HepG2 (cell line): ENCODE data around the gene ADAD2. TPM values are rescaled to one million over a fixed set of nuclear protein-coding genes. Genes with fewer than 3 reads are reported as not detected.

Source experiments
- ATF7 ChIP-seq, 2 experiments: fragments of 450-650 bp in 1 of 2; sonication (generic) in 1 of 2; formaldehyde crosslinking in 1 of 2; IDR thresholded peaks; 2 replicates each; pipeline versions ENCODE4 v1.4.0 to v1.6.1; 2016 to 2020; ENCODE audit warnings: antibody characterized with exemption in 1 of 2, mild to moderate bottlenecking in 1 of 2, missing genetic modification reagents in 1 of 2
- ATM ChIP-seq: fragments of 450-650 bp; IDR thresholded peaks from 2 replicates; pipeline ENCODE4 v1.7.1; 2017; ENCODE audit warnings: mild to moderate bottlenecking, borderline replicate concordance
- BHLHE40 ChIP-seq: IDR thresholded peaks from 2 replicates; pipeline ENCODE4 v1.6.1; 2011; ENCODE audit warnings: low read length, improper control_type of control experiment
- EEA1 ChIP-seq: sonication (generic); formaldehyde crosslinking; IDR thresholded peaks from 2 replicates; pipeline ENCODE4 v1.5.1; 2020; ENCODE audit warnings: mild to moderate bottlenecking, missing genetic modification reagents, borderline replicate concordance
- GABPA ChIP-seq, 2 experiments: IDR thresholded peaks; 2 replicates each; pipeline ENCODE4 v1.6.1; 2011 to 2016; ENCODE audit warnings: low read depth in 2 of 2, low read length in 1 of 2, missing biosample characterization in 1 of 2, missing genetic modification characterization in 1 of 2
- HDAC6 ChIP-seq: fragments of 200-600 bp; sonication (generic); IDR thresholded peaks from 2 replicates; pipeline ENCODE4 v1.7.0; 2017; ENCODE audit warnings: mild to moderate bottlenecking, antibody characterized with exemption, low read length, low read depth
- MIXL1 ChIP-seq: IDR thresholded peaks from 2 replicates; pipeline ENCODE4 v1.6.1; 2016
- NFYC ChIP-seq: IDR thresholded peaks from 2 replicates; pipeline ENCODE4 v1.6.1; 2016; ENCODE audit warnings: missing genetic modification reagents, missing compliant biosample characterization
- SIN3A ChIP-seq: IDR thresholded peaks from 2 replicates; pipeline ENCODE4 v1.6.1; 2011; ENCODE audit warnings: low read depth, mild to moderate bottlenecking, control low read depth, low read length, borderline replicate concordance
- SP2 ChIP-seq: sonication (generic); formaldehyde crosslinking; IDR thresholded peaks from 2 replicates; pipeline ENCODE4 v1.5.1; 2020; ENCODE audit warnings: mild to moderate bottlenecking, missing genetic modification reagents
- U2AF1 ChIP-seq: fragments of 200-400 bp; formaldehyde crosslinking; optimal IDR thresholded peaks from 2 replicates; pipeline ENCODE3; 2017; ENCODE audit warnings: mild to moderate bottlenecking, low read depth, low read length
- ZNF44 ChIP-seq: sonication (generic); formaldehyde crosslinking; IDR thresholded peaks from 2 replicates; pipeline ENCODE4 v1.5.1; 2020; ENCODE audit warnings: mild to moderate bottlenecking, missing genetic modification reagents
- ZNF496 ChIP-seq: sonication (generic); formaldehyde crosslinking; IDR thresholded peaks from 2 replicates; pipeline ENCODE4 v1.8.1; 2023; ENCODE audit warnings: mild to moderate bottlenecking, moderate library complexity, missing genetic modification reagents; ENCODE audit not compliant: insufficient replicate concordance
- ZNF530 ChIP-seq: sonication (generic); formaldehyde crosslinking; IDR thresholded peaks from 2 replicates; pipeline ENCODE4 v1.5.0; 2020; ENCODE audit warnings: low read depth, mild to moderate bottlenecking, missing genetic modification reagents
- ZNF562 ChIP-seq: sonication (generic); formaldehyde crosslinking; IDR thresholded peaks from 2 replicates; pipeline ENCODE4 v1.8.0; 2022; ENCODE audit warnings: missing genetic modification reagents, borderline replicate concordance
- ZNF775 ChIP-seq: sonication (generic); formaldehyde crosslinking; IDR thresholded peaks from 2 replicates; pipeline ENCODE4 v1.4.0; 2020; ENCODE audit warnings: missing genetic modification reagents, mild to moderate bottlenecking, moderate library complexity, borderline replicate concordance
- polyA plus RNA-seq, 8 experiments: library from polyadenylated mRNA; depleted of rRNA in 3 of 8; stranded (reverse) in 7 of 8; unstranded in 1 of 8; fragments of >200 nt; fragmentation: Illumina TruSeq in 4 of 8; extraction: Trizol in 4 of 8; gene quantifications; 2 replicates each; pipeline versions ENCODE4 v1.2.1 to v1.2.3, GENCODE V29; 2011 to 2016; ENCODE audit warnings: low read depth in 4 of 8, missing spikeins in 1 of 8, mixed read lengths in 1 of 8; ENCODE audit not compliant: insufficient read depth in 1 of 8
- total RNA-seq, 5 experiments: library from RNA; depleted of rRNA; stranded (reverse); fragments of >200 nt; fragmentation: Illumina TruSeq; extraction: Trizol; gene quantifications; 2 replicates each; pipeline ENCODE4 v1.2.3, GENCODE V29; 2016; ENCODE audit warnings: low read depth in 1 of 5
- TF ChIP-seq, protein P1 (sequence below): fragments of 450-650 bp; IDR thresholded peaks from 2 replicates; pipeline ENCODE4 v1.6.1; 2017; ENCODE audit warnings: mild to moderate bottlenecking
- TF ChIP-seq, protein P2 (sequence below): sonication (generic); formaldehyde crosslinking; IDR thresholded peaks from 2 replicates; pipeline ENCODE4 v1.5.1; 2020; ENCODE audit warnings: mild to moderate bottlenecking, missing genetic modification reagents, moderate library complexity
- TF ChIP-seq, protein P3 (sequence below): IDR thresholded peaks from 2 replicates; pipeline ENCODE4 v1.6.1; 2016; ENCODE audit warnings: control low read depth
- TF ChIP-seq, protein P4 (sequence below): sonication (generic); formaldehyde crosslinking; conservative IDR thresholded peaks from 2 replicates; pipeline ENCODE4 v1.5.0; 2020; ENCODE audit warnings: missing genetic modification reagents

The ADAD2 gene
- total and polyA plus RNA-seq, 2 of the 13 experiments (the other 11 are each of a cell fraction or from before 2014, with no cell fraction given) = not detected

DNA sequence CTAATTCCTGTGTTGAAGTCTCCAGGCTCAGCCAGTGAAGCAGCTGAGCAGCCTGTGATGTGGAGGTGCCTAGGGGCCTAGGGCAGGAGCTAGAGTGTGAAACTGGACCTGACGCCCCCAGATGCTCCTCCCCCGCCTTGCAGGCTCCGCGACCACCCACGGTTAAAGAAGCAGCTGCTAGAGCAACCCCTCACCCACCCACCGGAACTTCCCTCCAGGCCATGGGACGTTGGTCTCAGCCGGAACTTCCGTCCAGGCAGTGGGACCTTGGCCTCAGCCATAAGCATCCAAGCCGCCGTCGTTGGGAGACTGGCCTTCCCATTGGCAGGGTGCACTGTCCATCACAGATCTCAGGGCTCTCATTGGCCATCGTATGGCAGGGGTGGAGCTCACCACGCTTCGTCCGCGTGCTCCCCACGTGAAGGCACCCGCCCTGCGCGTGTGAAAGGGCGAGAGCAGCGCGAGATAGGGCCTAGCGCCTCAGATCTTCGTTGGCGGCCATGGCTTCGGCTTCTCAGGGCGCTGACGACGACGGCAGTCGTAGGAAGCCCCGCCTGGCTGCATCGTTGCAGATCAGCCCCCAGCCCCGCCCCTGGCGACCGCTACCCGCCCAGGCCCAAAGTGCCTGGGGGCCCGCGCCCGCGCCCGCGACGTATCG is at the start of gene ADAD2 (continued):
- TF ChIP-seq, protein P1, sequence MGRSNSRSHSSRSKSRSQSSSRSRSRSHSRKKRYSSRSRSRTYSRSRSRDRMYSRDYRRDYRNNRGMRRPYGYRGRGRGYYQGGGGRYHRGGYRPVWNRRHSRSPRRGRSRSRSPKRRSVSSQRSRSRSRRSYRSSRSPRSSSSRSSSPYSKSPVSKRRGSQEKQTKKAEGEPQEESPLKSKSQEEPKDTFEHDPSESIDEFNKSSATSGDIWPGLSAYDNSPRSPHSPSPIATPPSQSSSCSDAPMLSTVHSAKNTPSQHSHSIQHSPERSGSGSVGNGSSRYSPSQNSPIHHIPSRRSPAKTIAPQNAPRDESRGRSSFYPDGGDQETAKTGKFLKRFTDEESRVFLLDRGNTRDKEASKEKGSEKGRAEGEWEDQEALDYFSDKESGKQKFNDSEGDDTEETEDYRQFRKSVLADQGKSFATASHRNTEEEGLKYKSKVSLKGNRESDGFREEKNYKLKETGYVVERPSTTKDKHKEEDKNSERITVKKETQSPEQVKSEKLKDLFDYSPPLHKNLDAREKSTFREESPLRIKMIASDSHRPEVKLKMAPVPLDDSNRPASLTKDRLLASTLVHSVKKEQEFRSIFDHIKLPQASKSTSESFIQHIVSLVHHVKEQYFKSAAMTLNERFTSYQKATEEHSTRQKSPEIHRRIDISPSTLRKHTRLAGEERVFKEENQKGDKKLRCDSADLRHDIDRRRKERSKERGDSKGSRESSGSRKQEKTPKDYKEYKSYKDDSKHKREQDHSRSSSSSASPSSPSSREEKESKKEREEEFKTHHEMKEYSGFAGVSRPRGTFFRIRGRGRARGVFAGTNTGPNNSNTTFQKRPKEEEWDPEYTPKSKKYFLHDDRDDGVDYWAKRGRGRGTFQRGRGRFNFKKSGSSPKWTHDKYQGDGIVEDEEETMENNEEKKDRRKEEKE = no peak
- TF ChIP-seq SIN3A = no peak
- TF ChIP-seq ZNF775 (CRISPR knock-in tag) = no peak
- TF ChIP-seq ZNF562 (CRISPR knock-in tag) = no peak
- TF ChIP-seq SP2 (CRISPR knock-in tag) = peak; percentile 84
- TF ChIP-seq NFYC = peak; percentile 86
- no peak for TF ChIP-seq MIXL1 (CRISPR knock-in tag)
- no peak for TF ChIP-seq HDAC6
- TF ChIP-seq, protein P2, sequence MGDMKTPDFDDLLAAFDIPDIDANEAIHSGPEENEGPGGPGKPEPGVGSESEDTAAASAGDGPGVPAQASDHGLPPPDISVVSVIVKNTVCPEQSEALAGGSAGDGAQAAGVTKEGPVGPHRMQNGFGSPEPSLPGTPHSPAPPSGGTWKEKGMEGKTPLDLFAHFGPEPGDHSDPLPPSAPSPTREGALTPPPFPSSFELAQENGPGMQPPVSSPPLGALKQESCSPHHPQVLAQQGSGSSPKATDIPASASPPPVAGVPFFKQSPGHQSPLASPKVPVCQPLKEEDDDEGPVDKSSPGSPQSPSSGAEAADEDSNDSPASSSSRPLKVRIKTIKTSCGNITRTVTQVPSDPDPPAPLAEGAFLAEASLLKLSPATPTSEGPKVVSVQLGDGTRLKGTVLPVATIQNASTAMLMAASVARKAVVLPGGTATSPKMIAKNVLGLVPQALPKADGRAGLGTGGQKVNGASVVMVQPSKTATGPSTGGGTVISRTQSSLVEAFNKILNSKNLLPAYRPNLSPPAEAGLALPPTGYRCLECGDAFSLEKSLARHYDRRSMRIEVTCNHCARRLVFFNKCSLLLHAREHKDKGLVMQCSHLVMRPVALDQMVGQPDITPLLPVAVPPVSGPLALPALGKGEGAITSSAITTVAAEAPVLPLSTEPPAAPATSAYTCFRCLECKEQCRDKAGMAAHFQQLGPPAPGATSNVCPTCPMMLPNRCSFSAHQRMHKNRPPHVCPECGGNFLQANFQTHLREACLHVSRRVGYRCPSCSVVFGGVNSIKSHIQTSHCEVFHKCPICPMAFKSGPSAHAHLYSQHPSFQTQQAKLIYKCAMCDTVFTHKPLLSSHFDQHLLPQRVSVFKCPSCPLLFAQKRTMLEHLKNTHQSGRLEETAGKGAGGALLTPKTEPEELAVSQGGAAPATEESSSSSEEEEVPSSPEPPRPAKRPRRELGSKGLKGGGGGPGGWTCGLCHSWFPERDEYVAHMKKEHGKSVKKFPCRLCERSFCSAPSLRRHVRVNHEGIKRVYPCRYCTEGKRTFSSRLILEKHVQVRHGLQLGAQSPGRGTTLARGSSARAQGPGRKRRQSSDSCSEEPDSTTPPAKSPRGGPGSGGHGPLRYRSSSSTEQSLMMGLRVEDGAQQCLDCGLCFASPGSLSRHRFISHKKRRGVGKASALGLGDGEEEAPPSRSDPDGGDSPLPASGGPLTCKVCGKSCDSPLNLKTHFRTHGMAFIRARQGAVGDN = peak; percentile 24; the same call in 1 of the 2 replicates
- TF ChIP-seq ZNF496 (CRISPR knock-in tag) = no peak
- TF ChIP-seq U2AF1 = no peak
- no peak for TF ChIP-seq ATM
- TF ChIP-seq ZNF44 (CRISPR knock-in tag) = no peak
- TF ChIP-seq ATF7 (IDR thresholded peaks at IDR 0.05) = no peak
- no peak for TF ChIP-seq ATF7 (CRISPR knock-in tag; IDR thresholded peaks at IDR 0.05)
- TF ChIP-seq GABPA (IDR thresholded peaks at IDR 0.05; ENCODE audit: low read depth, low read length) = peak; percentile 27; the same call in 1 of the 2 replicates
- TF ChIP-seq GABPA (CRISPR knock-in tag; IDR thresholded peaks at IDR 0.05; ENCODE audit: low read depth) = peak; percentile 22; the same call in 1 of the 2 replicates
- no peak for TF ChIP-seq ZNF530
- TF ChIP-seq EEA1 = no peak
- TF ChIP-seq BHLHE40 = no peak
- TF ChIP-seq, protein P3, sequence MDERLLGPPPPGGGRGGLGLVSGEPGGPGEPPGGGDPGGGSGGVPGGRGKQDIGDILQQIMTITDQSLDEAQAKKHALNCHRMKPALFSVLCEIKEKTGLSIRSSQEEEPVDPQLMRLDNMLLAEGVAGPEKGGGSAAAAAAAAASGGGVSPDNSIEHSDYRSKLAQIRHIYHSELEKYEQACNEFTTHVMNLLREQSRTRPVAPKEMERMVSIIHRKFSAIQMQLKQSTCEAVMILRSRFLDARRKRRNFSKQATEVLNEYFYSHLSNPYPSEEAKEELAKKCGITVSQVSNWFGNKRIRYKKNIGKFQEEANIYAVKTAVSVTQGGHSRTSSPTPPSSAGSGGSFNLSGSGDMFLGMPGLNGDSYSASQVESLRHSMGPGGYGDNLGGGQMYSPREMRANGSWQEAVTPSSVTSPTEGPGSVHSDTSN = peak; percentile 83
- TF ChIP-seq, protein P4, sequence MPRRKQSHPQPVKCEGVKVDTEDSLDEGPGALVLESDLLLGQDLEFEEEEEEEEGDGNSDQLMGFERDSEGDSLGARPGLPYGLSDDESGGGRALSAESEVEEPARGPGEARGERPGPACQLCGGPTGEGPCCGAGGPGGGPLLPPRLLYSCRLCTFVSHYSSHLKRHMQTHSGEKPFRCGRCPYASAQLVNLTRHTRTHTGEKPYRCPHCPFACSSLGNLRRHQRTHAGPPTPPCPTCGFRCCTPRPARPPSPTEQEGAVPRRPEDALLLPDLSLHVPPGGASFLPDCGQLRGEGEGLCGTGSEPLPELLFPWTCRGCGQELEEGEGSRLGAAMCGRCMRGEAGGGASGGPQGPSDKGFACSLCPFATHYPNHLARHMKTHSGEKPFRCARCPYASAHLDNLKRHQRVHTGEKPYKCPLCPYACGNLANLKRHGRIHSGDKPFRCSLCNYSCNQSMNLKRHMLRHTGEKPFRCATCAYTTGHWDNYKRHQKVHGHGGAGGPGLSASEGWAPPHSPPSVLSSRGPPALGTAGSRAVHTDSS (CRISPR knock-in tag) = no peak
